HPDE6-E6E7 (cell line): ENCODE measurements around the gene NEK7.
"Not testable (repeated sequence)": the region's sequence is repeated elsewhere in the genome, so short reads cannot be mapped to it uniquely, and the experiment has no call there.

Source experiments
- DNase-seq: peaks from one replicate; pipeline ENCODE4 v3.0.0; 2011; ENCODE audit warnings: missing footprints; ENCODE audit errors: extremely low spot score

NEK7 gene

DNA sequence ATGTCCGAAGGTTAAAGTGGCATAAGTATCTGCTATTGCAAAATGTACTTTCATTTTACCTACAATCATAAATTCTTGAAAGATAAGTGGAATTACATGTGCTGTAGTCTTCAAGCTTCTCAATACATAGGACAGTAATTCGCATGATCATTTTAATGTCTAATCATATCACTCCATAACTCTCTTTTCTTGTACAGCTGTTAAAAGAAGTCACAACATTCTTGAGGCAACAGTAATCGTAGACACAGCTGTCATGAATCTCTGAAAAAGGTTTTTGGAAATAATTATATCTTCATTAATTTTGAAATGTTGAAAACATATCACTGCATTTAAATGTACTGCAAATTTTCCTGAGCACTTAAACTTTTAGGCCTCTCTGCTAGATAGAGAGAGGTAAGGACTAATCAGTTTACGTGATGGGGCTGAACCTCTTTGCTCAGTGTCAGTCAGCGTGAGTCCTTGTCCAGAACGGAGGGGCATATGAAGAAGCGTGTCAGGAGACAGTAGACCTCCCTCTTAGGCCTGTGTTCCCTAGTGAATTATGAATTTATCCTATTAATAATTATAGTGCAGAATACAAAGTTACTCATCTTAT is 133.4 kb downstream of the NEK7 start:
- no peak for DNase-seq

DNA sequence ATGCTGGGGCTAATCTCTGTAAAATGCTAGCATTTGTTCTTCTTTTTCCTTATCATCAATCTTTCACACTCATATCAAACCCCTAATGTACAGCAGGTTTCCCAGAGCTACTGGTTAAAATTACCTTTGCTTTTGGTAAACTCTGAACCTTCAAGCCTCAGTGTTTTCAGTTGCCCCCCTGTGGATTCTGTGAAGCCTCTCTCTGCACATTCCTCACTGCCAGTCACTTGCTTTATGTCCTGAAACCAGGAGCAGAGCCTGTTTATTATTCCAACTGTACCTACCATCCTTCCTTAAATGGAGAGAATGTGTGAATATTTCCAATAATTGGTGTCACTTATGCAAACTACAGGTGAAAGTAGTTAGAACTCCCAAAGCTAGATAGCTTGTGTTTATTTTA is 134.2 kb downstream of the NEK7 start:
- DNase-seq = no peak

DNA sequence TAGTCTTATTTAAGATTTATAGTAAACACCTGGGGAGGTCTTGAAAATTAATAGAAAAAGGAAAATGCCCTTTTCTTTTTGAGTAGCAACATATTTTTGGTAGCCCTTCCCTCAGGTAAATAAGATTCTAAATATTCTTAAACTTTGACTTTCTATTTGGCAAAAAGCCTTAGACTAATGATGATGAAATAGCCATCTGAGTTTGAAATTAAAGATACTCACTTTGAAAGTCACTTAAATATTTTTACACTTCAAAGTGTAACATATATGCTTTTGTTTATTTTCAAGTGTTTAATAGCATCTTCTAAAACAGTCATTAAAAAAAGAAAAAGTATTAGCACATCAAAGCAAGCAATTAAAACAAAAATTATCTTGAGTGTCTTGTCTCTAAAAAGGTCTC is 135.1 kb downstream of the NEK7 start:
- no peak for DNase-seq

DNA sequence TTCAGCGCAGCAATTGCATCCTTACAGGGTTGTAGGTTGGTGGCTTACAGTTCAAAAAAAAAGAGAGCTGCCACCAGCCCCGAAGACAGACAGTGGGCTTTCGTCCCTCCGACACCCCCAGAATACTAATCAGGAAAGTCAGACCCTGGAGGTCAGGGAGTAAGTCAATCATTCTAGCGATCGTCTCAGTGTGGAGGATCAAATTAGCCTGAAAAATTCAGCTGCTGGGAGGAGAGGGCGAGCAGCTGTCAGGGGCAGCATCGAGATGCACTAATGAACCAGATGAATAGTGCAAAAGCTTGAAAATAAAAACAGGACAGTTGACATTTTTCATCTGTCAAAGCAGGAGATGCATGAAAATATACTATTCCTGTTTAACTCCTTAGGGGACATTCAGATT is 138.4 kb downstream of the NEK7 start:
- DNase-seq = no peak

DNA sequence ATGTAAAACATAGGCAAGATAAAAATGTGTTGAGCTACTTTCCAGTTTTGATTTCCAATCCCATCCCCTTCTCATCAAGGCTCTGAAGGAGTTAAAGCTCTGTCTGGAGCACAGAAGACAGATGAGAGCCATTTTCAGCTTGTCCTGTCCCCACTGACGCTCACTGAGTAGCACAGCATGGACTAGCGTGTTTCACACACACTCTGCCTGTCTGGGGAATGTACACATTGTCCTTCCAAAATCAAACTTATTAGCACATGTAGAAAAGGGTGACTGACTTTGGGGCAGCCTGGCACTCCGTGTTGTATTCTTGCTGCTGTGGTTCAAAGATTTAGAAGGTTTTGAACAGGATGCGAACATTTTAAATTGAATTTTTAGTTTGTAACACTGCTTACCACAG is 139.2 kb downstream of the NEK7 start:
- DNase-seq = no peak

DNA sequence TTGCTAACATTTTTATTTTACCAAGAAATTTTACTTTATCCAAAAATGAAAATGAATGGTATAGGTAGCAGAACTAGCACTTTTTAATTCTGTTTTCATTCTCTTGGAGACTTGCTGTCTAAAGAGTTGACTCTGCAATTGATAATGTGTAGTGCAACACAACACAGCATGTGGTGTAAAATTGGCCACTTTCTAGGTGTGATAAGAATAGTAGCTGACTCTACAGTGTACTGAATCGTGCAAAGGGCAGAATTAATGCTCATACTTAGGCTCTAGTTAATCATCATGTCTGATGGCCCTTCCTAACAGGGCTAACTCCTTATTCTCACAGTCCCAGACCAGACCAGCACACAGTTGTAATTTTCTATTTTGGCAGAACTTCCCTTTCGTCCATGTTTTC is 140.5 kb downstream of the NEK7 start:
- no peak for DNase-seq

DNA sequence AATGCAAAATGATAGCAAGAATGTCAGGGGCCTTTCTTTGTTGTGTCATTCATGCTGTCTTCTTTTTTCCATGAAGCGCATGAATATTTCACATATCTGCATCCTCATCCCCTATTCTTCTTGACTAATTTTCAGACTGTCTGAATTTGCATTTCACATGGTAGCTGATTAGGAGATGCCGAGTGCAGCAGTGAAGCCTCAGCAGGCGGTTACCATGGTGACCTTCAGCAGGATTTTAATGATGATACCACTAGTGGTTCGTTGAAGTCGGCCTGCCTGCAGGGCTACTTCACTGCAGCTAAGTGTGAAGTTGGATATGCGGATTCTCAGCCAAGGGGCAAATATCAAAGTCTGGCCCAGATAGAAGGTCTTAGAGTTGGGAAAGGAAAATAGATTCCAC is 141.8 kb downstream of the NEK7 start:
- no peak for DNase-seq

DNA sequence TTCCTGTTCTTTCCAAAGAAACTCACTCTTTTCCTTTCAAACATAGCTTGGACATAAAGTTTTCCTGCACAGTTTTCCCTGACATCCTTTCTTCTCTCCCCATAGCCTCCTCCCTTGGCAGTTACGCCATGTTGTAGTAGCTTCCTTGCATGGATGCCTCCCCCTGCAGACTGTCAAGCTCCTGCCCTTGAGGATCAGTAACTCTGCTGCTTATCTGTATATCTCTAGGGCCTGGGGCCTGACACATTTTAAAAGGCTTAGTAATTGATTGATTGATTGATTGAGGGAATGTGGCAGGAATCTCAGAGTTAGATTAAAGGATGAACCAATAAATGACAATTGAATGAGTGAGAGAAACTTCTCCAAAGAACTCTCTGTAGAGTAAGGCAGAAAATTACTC is 143.7 kb downstream of the NEK7 start:
- DNase-seq = no peak

DNA sequence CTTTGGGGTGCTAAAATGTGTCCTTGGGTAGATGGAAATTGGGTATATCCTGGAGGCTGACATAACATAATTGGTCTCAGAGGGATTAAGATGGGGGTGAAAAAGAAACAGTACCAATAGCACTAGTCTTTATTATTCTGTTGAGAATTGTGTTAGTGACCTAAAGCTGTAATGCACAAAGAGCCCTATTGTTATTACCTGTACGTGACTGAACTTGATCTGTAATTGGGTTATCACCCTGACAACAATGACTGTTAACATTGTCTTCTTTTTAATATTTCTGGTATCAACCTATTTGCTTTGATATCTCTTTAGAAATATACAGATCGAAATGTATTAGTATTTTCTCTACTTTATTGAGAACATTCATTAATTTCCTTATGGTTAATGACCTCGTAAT is 147.6 kb downstream of the NEK7 start:
- DNase-seq = no peak

DNA sequence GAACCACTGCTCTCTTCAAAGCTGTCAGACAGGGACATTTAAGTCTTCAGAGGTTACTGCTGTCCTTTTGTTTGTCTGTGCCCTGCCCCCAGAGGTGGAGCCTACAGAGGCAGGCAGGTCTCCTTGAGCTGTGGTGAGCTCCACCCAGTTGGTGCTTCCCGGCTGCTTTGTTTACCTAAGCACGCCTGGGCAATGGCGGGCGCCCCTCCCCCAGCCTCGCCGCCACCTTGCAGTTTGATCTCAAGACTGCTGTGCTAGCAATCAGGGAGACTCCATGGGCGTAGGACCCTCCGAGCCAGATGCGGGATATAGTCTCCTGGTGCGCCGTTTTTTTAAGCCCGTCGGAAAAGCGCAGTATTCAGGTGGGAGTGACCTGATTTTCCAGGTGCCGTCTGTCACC is 158.0 kb downstream of the NEK7 start:
- not testable (repeated sequence) for DNase-seq

DNA sequence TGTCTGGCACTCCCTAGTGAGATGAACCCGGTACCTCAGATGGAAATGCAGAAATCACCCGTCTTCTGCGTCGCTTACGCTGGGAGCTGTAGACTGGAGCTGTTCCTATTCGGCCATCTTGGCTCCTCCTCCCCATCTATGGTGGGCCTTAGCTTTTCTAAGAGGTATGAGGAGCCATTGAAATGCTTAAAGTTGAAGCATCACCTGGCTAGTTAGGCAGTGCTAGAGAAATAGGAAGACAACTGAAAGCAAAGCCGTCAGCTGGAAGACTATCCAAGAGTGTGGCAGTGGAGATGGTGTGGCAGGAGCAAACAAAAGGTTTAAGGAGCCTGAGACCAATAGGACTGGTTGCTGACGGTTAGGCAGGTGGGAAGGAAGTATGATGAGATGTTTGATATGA is 158.5 kb downstream of the NEK7 start:
- not testable (repeated sequence) for DNase-seq

DNA sequence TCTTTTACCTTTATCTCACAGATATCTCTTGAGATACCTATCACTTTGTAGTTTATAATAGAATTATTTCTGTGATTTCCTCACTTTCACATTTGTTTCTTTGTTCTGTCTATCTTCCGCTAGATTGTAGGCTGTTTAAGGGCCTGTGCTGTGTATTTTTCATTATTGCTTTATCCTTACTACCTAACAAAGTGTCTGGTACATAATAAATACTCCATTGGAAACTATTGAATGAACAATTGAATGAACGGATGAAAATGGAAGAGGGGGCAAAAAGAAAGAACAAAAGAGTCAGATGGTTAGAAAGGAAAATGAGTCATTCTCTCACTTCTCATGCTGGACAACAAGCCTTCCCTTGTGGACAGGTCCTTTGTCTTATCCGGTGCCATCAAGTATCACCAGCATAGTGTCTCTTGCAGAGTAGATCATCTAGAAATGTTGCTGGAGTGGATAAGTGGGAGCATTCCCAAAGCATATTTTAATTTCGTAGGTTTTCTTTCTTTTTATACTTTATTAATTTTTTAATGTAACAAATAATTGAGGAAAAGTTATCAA is 159.8 kb downstream of the NEK7 start:
- DNase-seq = no peak

DNA sequence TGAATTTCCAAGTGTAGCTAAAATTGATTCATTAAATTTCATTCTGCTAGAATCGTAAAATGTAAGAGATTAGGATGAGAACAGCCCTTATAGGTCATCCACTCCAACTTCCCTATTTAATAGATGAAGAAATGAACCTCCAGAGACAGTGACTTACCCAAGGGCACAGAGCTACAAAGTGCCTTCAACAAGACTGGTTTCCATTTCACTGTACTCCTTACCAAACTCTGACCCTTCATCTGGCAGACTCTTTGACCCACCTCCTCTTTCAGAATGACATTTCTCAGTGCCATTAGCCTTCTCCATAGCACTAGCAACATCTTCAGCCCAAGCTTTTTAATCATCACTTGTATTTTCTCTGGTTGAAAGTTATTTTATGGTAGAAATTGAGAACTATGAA is 161.3 kb downstream of the NEK7 start:
- DNase-seq = no peak

DNA sequence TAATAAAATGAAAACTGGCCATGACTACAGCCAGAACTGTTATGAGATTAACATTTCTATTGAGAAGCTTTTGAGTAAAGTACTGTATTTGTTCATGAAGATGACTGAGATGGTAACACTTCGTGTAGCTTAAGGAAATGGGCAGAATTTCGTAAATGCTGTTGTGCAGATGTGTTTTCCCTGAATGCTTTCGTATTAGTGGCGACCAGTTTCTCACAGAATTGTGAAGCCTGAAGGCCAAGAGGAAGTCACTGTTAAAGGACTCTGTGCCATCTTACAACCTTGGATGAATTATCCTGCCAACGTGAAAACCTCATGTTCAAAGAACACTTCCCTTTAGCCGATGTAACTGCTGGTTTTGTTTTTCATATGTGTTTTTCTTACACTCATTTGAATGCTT is 164.0 kb downstream of the NEK7 start:
- no peak for DNase-seq

DNA sequence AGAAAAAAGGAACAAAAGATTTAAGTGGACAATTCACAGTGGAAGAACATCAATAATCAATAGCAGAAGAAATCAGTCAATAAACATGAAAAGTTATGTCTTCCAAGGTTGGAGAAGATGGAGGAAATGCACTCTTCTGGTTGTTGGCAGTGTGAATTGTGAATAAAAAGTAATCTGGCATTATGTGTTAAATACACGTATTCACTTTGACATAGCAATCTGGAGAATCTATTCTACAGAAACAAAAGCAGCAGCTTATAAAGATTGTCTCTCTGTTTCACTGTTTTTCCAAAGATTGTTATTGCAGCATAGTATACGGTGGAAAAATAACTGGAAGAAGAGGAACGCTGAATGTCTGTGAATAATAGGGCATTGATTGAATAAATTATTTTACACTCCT is 169.4 kb downstream of the NEK7 start:
- DNase-seq = no peak

DNA sequence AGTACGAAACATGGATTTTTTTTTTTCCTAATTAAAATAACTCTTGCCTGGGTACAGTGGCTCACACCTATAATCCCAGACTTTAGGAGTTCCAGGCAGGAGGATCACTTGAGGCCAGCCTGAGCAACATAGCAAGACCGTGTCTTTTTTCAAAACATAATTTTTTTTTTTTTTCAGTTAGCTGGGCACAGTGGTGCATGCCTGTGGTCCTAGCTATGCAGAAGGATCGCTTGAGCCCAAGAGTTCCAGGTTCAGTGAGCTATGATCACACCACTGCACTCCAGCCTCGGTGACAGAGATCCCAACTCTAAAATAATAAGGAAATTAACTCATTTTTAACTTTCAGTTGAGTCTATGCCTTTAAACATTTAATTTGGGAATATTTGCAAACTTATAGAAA is 170.1 kb downstream of the NEK7 start:
- DNase-seq = no peak

DNA sequence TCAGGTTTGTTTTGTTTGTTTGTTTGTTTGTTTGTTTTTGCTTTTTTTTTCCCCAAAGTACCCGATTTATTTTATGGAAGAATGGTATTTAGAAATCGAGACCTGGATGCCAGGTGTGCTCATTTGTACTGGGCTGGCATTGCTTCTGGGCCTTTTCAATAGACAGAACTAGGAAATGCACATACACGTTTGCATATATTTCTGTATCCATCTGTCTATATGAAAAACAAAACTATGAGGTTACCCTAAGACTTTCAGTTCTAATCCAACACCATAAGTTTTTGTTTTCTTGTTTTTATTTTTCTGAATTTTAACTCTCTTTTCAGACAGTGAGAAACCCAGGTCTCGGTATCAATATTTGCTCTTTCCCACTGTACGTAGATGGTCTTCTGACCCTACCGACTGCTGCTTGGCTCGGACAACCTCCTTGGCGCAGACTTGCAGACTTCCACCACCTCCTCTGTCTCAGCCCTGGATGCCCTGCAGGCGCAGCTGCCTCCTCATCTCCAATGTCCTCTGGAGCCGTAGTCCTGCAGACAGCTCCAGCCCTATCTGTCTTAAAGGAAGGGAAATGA is 171.7 kb downstream of the NEK7 start:
- DNase-seq = no peak

DNA sequence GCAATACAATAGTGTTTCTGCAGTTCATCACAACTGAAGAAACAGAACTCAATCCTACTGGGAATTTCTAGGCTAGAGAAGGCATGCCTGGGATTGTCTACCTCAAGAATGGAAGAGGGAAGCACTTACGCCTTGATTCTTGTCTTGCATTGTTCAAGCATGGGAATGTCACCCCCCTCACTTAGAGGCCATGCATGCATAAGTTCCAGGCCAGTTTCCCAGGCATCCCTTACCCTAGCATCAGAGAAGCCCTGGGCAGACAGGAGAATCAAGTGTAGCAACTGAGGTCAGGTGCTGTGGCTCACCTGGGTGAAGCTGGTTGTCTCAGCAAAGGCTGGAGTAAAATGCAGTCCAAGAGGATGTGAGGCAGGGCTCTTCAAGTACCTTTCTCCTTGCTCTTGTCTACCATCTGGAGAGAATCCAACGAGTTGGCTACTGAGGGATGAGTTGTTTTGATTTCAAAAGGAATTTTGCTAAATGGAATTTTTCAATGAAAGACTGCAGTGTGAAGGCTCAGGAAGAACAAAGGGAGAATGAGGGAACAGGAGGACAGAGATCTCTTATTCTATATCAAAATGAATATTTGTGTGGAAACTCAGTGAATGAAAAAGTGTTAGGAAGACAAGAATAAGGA is 174.3 kb downstream of the NEK7 start:
- no peak for DNase-seq

DNA sequence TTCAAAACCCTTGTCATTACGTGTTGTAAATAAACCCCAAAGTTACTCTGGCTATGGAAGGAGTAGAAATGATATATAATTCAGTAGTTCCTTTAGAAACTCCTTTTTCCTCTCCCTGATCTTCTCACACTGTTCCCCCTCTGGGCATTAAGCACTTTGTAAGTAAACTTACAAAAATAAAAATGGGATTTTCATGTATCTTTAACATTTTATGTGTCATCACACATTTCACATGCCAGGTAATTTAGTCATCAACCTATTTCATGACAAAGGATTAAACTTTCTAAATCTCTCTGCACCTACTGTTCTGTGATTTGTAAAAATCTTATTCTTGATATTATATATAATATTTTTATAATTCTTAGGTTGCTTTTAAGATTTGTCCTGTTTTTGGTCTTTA is 176.9 kb downstream of the NEK7 start:
- DNase-seq = no peak

DNA sequence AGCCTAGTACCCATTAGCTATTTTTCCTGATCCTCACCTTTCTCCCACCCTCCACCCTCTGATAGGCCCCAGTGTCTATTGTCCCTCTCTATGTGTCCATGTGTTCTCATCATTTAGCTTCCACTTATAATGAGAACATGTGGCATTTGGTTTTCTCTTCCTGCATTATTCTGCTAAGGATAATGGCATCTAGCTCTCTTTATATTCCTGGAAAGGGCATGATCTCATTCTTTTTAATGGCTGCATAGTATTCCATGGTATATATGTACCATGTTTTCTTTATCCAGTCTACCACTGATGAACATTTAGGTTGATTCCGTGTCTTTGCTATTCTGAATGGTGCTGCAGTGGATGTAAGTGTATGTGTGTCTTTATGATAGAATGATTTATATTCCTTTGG is 178.9 kb downstream of the NEK7 start:
- no peak for DNase-seq

DNA sequence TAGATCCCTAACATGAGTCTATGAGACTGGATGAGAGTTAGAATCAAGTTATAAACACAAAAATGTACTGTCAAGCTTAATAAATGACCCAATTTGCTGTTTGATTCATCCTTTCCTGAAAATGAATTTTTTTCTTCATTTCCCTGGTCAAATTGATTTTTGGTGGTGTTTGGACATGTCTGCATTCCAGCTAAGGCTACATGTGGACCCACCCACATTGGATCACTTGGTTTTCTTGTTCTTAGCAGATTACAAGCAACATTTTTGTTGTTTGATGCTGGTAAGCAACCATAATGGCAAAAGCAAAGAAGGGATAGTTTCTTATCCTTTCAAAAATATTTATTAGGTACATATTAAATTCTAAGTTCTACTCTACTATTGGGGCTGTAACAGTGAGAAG is 181.1 kb downstream of the NEK7 start:
- DNase-seq = no peak

DNA sequence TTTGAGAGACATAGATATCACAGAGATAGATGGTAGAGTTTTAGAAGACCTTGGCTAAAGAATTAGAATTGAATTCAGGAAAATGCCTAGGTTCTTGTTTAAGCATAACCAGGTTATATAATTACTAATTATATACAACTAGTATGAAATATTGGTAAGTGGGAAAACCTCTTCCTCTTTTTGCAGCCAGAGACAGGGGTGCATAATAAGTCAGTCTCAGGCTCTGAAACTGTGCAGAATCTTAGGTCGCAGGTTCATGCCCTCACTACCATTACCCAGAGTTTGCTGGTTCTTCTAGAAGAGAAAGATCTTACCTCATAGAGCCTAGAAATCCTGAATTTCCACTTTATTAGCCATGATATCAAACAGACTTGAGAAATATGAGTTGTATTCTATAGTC is 183.3 kb downstream of the NEK7 start:
- no peak for DNase-seq

DNA sequence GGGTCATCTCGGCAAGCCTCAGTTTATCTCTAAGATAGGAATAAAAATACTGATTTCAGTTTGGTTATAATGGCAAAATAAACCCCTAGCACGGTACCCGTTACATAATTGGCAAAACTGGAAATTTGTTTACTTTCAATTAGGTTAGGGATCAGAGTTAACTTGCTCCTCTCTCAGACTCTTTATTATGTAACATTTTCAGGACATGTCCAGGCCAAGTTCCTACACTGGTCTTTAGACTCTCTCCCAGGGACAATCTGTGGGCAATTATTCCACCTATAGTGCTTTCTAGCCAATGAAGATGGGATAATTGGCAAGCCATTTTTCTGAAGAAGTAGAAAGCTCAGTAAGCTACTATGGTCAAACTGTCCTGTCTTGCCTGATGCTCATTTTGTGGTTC is 189.4 kb downstream of the NEK7 start:
- DNase-seq = no peak

DNA sequence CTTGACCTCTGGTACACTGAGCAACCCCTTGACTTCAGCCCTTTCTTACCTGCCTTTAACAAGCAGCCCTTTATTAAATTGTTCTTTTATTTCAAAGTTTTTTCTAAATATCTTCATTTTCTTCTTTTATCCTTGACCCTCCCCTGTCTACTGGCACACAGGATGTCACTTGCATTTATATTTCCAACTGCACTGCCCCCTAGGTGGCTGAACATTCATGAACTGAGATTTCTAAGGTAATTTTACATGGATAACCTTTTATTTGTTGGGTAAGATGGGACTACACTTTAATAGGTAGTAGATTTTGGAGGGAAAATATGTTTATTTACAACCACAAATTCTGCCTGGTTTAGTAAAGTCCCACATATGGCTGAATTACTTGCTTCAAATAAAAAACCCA is 193.7 kb downstream of the NEK7 start:
- DNase-seq = no peak
